ENCODE measurements around the gene MACROD1.

The MACROD1 gene

DNA sequence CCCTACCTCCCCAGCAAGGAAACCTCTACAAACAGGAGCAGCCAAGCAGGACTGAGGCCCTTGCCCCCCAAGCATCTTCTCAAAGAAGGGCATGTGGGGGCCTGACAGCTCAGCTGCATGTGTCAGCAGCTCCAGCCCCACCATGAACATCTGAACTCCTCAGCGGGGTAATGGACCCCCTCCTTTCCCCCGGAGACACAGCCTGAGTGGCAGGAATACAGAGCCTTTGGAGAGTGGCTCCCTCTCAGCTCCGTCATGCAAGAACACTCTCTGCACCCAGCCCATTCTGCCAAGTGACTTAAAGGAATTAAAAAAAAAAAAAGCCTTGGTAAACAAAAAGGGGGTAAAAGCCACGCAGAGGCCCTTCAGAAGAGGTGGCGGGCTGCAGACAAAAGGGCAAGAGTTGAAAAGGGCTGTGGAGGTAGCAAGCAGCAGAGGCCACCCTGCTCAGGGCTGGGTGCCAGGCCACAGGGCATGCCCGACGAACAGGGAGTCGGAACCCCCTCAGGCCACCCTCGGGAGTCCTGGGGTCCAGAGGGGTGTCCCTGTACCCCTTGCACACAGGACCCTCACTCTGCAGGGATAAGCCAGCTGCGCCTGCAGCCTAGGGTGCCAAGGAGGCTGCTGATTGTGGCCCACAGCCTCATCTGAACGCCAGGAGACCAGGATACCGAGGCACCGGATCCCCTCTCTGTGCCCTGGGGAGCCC is 62.5 kb downstream of the MACROD1 start:
- TF ChIP-seq, protein P1, sequence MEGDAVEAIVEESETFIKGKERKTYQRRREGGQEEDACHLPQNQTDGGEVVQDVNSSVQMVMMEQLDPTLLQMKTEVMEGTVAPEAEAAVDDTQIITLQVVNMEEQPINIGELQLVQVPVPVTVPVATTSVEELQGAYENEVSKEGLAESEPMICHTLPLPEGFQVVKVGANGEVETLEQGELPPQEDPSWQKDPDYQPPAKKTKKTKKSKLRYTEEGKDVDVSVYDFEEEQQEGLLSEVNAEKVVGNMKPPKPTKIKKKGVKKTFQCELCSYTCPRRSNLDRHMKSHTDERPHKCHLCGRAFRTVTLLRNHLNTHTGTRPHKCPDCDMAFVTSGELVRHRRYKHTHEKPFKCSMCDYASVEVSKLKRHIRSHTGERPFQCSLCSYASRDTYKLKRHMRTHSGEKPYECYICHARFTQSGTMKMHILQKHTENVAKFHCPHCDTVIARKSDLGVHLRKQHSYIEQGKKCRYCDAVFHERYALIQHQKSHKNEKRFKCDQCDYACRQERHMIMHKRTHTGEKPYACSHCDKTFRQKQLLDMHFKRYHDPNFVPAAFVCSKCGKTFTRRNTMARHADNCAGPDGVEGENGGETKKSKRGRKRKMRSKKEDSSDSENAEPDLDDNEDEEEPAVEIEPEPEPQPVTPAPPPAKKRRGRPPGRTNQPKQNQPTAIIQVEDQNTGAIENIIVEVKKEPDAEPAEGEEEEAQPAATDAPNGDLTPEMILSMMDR (IDR thresholded peaks at IDR 0.05; ENCODE audit: low read depth, low read length) = no peak
- no peak overlapping the region for H3K4me3 ChIP-seq (ENCODE audit: low read depth, low read length)

DNA sequence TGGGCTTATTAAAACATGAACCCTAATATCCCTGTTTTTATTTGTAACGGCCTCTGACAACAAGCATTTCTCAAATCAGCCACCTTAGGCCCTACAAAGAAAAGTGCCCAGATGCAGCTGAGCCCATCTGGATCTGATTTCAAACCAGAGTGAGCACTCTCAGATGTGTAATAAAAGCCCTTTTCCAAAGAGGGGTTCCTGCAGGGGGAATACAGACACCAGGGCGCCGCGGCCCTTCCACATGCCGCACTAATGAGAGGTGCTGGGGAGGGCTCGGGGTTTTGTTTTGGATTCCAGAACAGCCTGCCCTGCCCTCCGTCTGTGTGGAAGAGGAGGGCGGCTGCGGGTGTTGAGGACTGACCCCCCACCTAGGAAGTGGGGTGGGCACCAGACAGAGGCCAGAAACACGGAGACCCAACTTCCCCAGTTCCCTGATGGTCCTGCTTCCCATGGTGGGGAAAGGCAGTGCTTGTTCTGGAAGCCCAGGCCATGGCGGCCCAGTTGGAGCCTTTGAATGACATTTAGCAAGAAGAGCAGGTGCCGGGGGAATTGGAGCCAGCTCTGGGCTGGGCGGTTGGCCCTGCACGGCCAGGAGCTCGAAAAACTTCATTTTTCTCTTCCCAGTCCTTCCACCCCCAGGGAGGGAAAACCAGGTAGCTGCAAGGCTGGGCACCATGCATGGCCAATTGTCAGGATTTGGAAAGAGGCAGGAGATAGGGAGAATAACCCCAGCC is 63.7 kb downstream of the MACROD1 start:
- TF ChIP-seq, protein P1 (IDR thresholded peaks at IDR 0.05; ENCODE audit: low read depth, low read length) = no peak
- H3K4me3 ChIP-seq (ENCODE audit: low read depth, low read length) = no peak overlapping the region

DNA sequence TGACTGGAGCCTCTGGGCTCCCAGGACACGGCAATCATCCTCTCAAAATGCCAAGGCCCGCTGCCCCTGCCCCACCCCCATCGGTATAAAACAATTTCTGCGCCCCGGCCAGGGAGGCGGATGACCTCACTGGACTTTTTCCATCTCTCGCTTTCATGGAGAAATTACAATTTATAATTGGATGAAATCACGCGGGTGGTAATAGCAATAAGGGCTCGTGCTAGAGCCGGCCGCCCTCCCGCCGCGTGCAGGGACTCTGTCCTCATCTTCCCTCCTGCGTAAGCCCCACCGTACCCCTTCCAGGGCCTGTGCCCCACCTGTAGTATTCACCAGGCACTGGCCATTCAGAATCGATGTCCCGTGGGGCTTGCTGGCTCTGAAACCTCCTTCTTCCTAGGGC is 64.5 kb downstream of the MACROD1 start:
- TF ChIP-seq, protein P1 (IDR thresholded peaks at IDR 0.05; ENCODE audit: low read depth, low read length) = no peak
- no peak overlapping the region for H3K4me3 ChIP-seq (ENCODE audit: low read depth, low read length)

DNA sequence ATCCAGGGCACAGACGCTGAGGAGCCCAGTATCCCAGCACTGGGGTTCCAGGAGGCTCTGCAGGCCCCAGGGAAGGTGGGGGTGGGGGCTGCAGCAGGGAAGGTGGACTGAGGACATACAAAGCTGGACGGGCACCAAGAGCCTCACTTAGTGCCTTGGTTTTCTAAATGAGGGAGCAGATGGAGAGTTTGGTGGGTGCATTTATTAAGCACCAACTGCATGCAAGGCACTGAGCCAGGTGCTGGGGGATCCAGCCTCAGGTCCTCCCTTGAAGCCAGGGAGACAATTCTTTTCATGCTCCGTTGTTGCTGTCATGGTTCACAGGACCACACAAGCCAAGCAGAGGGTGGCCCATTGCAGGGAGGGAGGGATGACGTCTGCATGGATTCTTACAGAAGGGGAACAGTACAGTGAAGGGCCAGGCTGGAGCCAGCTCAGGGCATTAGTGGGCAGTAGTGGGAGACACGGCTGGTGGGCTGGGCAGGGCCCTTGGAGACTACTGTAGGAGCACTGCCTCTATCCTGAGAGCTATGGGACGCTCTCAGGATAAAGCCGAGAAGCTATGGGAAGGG is 65.0 kb downstream of the MACROD1 start:
- H3K4me3 ChIP-seq (ENCODE audit: low read depth, low read length) = no peak overlapping the region
- TF ChIP-seq, protein P1 (IDR thresholded peaks at IDR 0.05; ENCODE audit: low read depth, low read length) = no peak

DNA sequence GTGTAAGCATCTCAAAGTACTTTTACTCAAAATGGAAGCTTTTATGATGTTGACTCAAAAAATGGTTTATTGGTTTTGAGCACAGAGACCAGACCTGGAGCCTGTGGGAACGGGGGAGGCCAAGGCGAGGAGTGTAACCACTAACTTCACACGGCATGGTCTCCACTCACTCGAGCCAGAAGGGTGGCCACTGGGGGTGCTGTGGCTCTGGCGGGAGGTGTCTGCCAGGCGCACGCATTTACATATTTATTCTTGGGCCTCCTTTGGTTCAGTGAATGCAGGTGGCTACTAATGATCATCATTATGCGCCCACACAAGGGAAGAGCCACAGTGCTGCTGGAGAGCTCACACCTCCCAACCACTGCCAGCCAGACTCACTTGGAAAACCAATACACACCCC is 65.6 kb downstream of the MACROD1 start:
- no peak overlapping the region for H3K4me3 ChIP-seq (ENCODE audit: low read depth, low read length)
- TF ChIP-seq, protein P1 (IDR thresholded peaks at IDR 0.05; ENCODE audit: low read depth, low read length) = no peak

DNA sequence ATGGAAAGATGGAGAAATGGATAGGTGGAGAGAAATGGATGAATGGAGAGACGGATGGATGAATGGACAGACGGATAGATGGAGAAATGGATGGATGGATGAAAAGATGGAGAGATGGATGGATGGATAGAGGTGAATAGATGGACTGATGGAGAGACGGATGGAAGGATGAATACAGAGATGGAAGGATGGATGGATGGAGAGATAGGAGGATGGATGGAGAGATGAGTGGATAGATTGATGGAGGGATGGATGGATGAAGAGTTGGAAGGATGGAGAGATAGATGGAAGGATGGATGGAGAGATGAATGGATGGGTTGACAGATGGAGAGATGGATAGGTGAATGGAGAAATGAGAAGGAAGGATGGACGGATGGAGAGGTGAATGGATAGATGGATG is 66.5 kb downstream of the MACROD1 start:
- TF ChIP-seq, protein P1 (IDR thresholded peaks at IDR 0.05; ENCODE audit: low read depth, low read length) = no peak
- H3K4me3 ChIP-seq (ENCODE audit: low read depth, low read length) = no peak overlapping the region

DNA sequence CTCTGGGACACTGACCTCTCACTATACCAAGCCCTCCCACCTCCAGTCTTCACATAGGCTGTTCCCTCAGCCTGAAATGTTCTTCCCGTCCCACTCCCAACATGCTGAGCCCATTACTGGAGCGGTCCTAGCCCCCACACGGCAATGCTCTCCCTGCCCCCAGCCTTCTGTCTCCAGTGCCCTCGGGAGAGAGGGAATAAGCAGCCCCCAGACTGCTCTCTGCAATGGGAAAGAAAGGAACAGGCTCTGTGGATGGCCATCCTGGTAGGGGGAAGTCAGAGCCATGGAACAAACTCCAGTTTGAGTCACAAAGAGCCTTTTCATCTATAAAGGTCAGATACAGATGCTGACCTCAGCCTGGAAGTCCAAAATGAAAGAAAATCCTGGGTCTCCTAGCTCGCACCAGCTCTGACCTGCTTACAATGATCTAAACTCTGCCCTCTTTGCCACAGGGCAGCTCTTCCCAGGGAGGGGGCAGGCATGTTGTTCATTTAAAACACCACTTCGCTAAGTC is 67.5 kb downstream of the MACROD1 start:
- H3K4me3 ChIP-seq (ENCODE audit: low read depth, low read length) = no peak overlapping the region
- TF ChIP-seq, protein P1 (IDR thresholded peaks at IDR 0.05; ENCODE audit: low read depth, low read length) = no peak
